Spleen (tissue), 11 donors: ENCODE measurements around the gene SMTN. TPM values are rescaled to one million over a fixed set of nuclear protein-coding genes. Genes with fewer than 3 reads are reported as not detected.

ENCODE experiments used
- DNase-seq: peaks from one replicate; pipeline ENCODE4 v3.0.0-alpha.2; 2020
- H3K27ac ChIP-seq, 8 donors: fragments of 200-600 bp; sonication (generic) in 7 of 8; 1 replicate in 4 of 8; 2 replicates in 4 of 8; pipeline versions ENCODE4 v1.5.0 to v1.8.0; 2016 to 2021; ENCODE audit warnings: inconsistent platforms in 4 of 8, mild to moderate bottlenecking in 4 of 8, moderate library complexity in 1 of 8
- H3K27me3 ChIP-seq, 7 donors: fragments of 200-600 bp; sonication (generic) in 6 of 7; replicated peaks in 1 of 7; 1 replicate in 4 of 7; 2 replicates in 3 of 7; pipeline versions ENCODE4 v1.5.0 to v1.8.0; 2016 to 2021; ENCODE audit warnings: inconsistent platforms in 3 of 7, mild to moderate bottlenecking in 1 of 7
- H3K36me3 ChIP-seq, 6 donors: fragments of 200-600 bp; sonication (generic) in 5 of 6; 1 replicate in 4 of 6; 2 replicates in 2 of 6; pipeline versions ENCODE4 v1.5.0 to v1.8.0; 2016 to 2021; ENCODE audit warnings: inconsistent platforms in 2 of 6
- H3K4me1 ChIP-seq, 6 donors: fragments of 200-600 bp; sonication (generic) in 5 of 6; 1 replicate in 3 of 6; 2 replicates in 3 of 6; pipeline versions ENCODE4 v1.5.0 to v1.8.0; 2016 to 2021; ENCODE audit warnings: inconsistent platforms in 3 of 6
- H3K4me3 ChIP-seq, 8 donors: fragments of 200-600 bp; sonication (generic) in 7 of 8; 1 replicate in 4 of 8; 2 replicates in 4 of 8; pipeline versions ENCODE4 v1.5.0 to v1.8.0; 2016 to 2021; ENCODE audit warnings: inconsistent platforms in 4 of 8, mild to moderate bottlenecking in 4 of 8, moderate library complexity in 2 of 8
- H3K9me3 ChIP-seq, 8 donors: fragments of 200-600 bp; sonication (generic) in 7 of 8; 1 replicate in 4 of 8; 2 replicates in 4 of 8; pipeline versions ENCODE4 v1.5.0 to v1.8.0; 2016 to 2021; ENCODE audit warnings: inconsistent platforms in 4 of 8
- POLR2A ChIP-seq, 3 donors: fragments of 450-650 bp; IDR thresholded peaks; one replicate each; pipeline ENCODE4 v1.5.1; 2017; ENCODE audit warnings: antibody characterized with exemption in 3 of 3, mild to moderate bottlenecking in 1 of 3
- POLR2AphosphoS5 ChIP-seq, 3 donors: sonication (generic); formaldehyde crosslinking; IDR thresholded peaks; one replicate each; pipeline ENCODE4 v1.5.1; 2017; ENCODE audit warnings: antibody characterized with exemption in 3 of 3
- WGBS, 5 donors: extraction: QIAGEN DNeasy Blood & Tissue Kit in 3 of 5; methylation state at CpG; one replicate each; pipeline versions ENCODE4 v1.1.5 to v1.1.7; 2013 to 2018; 5-methylcytosine and 5-hydroxymethylcytosine counted together
- intact Hi-C: fragments of 100-400 bp; cut with DNase I; formaldehyde crosslinking; loops from one replicate; pipeline ENCODE4 v1.15.0; 2023; ENCODE audit warnings: low total_unique reads
- polyA plus RNA-seq, 3 donors: library from polyadenylated mRNA; stranded (reverse); fragments of 200-250 nt; gene quantifications; one replicate each; pipeline ENCODE4 v1.2.1, GENCODE V29; 2013
- total RNA-seq, 7 donors: library from RNA; depleted of rRNA in 3 of 7; stranded (reverse); fragments of >200 nt in 3 of 7; fragmentation: NEBNext Ultra II Directional in 4 of 7; extraction: Animal tissue kit (Norgen Biotek cat#: 25700) in 4 of 7; gene quantifications; one replicate each; pipeline versions ENCODE4 v1.1.0 to v1.2.1, GENCODE V29; 2016 to 2021
- TF ChIP-seq, protein P1 (sequence below), 11 experiments: fragments of 200-600 bp in 7 of 11; fragments of 450-650 bp in 4 of 11; sonication (generic) in 4 of 11; IDR thresholded peaks in 8 of 11; conservative IDR thresholded peaks in 3 of 11; 1 replicate in 7 of 11; 2 replicates in 4 of 11; pipeline versions ENCODE4 v1.4.0 to v1.8.0; 2016 to 2021; ENCODE audit warnings: antibody characterized with exemption in 11 of 11, inconsistent platforms in 4 of 11, mild to moderate bottlenecking in 1 of 11
- donor health status: healthy with polysubstance abuse.
- donor health status: DM: no; HTN: no; CAD: no; lungs with moderate emphysema.
- donor health status: DM: no; HTN: no; CAD: no.
- donor health status: Bipolar disorder and iron deficiency.
- donor health status: healthy.
- donor health status: DM: no; HTN: no; CAD: no.
- donor health status: DM: yes; HTN: yes; CAD: no.

Gene SMTN
- total and polyA plus RNA-seq, 10 donors = 21.2 to 230 (median 158) TPM

DNA sequence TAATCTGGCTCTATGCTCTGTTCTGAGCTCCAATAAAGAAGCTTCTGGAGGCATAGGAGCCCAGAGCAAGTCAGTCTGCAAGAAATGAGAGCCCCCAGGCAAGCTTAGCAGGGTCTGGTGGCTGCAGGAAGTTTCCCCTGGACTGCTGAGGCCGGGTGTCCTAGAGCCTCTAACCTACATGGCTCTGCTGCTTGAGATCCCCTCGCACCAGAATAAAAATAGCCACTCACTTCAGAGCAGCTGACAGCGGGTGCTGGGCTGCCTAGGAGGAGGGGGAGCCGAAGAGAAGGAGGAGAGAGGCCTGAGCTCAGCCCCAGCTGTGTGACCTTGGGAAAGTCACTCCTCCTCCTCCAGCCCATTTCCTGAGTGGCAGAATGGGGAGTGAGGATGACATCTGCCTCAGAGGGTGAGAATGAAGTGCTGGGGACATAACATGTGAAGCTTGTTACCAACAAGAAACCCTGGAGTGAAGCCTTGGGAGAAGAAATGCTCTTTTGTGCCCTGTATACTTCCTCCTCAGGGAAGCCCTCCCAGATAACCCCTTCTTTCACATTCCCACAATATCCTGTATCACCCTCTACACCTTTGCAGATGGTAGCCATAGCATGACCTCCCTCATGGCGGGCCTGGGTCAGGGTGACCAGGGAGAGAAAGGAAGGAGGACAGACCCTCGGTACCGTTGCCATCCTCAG lies 38.1 kb downstream of the SMTN start:
- no peak for TF ChIP-seq POLR2A (IDR thresholded peaks at IDR 0.05)
- no peak for TF ChIP-seq POLR2AphosphoS5 (IDR thresholded peaks at IDR 0.05)
- TF ChIP-seq, protein P1, sequence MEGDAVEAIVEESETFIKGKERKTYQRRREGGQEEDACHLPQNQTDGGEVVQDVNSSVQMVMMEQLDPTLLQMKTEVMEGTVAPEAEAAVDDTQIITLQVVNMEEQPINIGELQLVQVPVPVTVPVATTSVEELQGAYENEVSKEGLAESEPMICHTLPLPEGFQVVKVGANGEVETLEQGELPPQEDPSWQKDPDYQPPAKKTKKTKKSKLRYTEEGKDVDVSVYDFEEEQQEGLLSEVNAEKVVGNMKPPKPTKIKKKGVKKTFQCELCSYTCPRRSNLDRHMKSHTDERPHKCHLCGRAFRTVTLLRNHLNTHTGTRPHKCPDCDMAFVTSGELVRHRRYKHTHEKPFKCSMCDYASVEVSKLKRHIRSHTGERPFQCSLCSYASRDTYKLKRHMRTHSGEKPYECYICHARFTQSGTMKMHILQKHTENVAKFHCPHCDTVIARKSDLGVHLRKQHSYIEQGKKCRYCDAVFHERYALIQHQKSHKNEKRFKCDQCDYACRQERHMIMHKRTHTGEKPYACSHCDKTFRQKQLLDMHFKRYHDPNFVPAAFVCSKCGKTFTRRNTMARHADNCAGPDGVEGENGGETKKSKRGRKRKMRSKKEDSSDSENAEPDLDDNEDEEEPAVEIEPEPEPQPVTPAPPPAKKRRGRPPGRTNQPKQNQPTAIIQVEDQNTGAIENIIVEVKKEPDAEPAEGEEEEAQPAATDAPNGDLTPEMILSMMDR (IDR thresholded peaks at IDR 0.05 in 8 of 11, conservative IDR thresholded peaks at IDR 0.05 in 3 of 11) = no peak

DNA sequence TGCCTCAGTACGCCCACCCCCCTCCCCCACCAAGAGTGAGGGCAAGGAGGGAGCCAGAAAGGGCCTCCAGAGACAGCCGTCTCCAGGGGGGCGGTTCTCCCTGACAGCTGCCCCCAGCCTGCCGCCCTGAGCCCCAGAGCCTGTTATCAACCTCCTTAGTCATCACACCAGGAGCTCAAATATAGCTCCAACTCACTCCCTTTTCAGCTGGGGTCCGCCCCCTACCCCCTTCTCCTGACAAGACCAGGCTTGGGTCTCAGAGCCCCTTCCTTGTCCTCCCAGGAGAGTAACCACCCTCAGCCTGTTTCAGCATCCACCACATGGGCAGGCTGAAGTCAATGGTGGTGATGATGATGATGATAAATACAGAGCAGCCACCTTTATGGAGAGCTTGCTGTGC lies 39.1 kb downstream of the SMTN start:
- intact Hi-C loops = no loop called here
- no peak overlapping the region for H3K4me3 ChIP-seq
- H3K27me3 ChIP-seq = no peaks in the 10 kb centered on the region
- WGBS, 5 donors = 76 to 92% (median 82%) methylated on average over 2 to 5 of the region's 5 CpGs
- no peak overlapping the region for H3K27ac ChIP-seq
- peak; percentile 49 for DNase-seq
- H3K36me3 ChIP-seq = no peaks in the 10 kb centered on the region
- H3K4me1 ChIP-seq = peaks cover 0 to 15% (median 0%) of the 10 kb centered on the region in 6 donors
- TF ChIP-seq, protein P1 (IDR thresholded peaks at IDR 0.05 in 8 of 11, conservative IDR thresholded peaks at IDR 0.05 in 3 of 11) = no peak
- TF ChIP-seq POLR2A (IDR thresholded peaks at IDR 0.05) = no peak
- TF ChIP-seq POLR2AphosphoS5 (IDR thresholded peaks at IDR 0.05) = no peak
- no peaks in the 10 kb centered on the region for H3K9me3 ChIP-seq

More for the DNA sequence above, 38.1 kb downstream of the SMTN start:
- no peak overlapping the region for H3K4me3 ChIP-seq
- intact Hi-C loops = no loop called here
- DNase-seq = no peak
- 56 to 71% (median 59%) methylated on average over 7 of the region's 7 CpGs for WGBS, 5 donors
- no peaks in the 10 kb centered on the region for H3K27me3 ChIP-seq
- H3K4me1 ChIP-seq = peaks cover 0 to 15% (median 0%) of the 10 kb centered on the region in 6 donors
- H3K9me3 ChIP-seq = no peaks in the 10 kb centered on the region
- no peak overlapping the region for H3K27ac ChIP-seq
- H3K36me3 ChIP-seq = no peaks in the 10 kb centered on the region

DNA sequence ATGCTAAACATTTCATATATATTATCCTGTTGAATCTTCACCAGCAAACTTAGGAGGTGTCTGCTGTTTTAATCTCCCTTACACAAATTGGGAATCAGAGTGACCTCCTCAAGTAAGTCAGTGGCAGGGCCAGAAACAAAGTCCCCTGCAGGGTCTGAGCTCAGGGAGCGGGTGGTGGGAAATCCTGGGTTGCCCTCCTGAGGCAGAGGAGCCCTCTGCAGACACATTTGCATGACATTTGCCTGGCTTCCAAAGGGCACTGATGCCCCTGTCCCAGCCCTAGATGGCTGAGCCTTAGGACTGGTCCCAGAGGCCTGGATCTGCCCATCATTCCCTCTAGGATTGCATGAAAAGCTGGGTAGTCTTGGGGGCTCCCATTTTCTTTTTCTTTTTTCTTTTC lies 39.5 kb downstream of the SMTN start:
- no peak overlapping the region for H3K27ac ChIP-seq
- TF ChIP-seq, protein P1 (IDR thresholded peaks at IDR 0.05 in 8 of 11, conservative IDR thresholded peaks at IDR 0.05 in 3 of 11) = no peak
- no peak for TF ChIP-seq POLR2AphosphoS5 (IDR thresholded peaks at IDR 0.05)
- TF ChIP-seq POLR2A (IDR thresholded peaks at IDR 0.05) = no peak
- H3K4me3 ChIP-seq = no peak overlapping the region
- DNase-seq = peak; percentile 17
- WGBS, 5 donors = 87 to 100% (median 88%) methylated on average over 1 of the region's 1 CpG
- no peaks in the 10 kb centered on the region for H3K27me3 ChIP-seq
- H3K36me3 ChIP-seq = no peaks in the 10 kb centered on the region
- H3K9me3 ChIP-seq = no peaks in the 10 kb centered on the region
- H3K4me1 ChIP-seq = peaks cover 0 to 15% (median 0%) of the 10 kb centered on the region in 6 donors
- intact Hi-C loops = no loop called here

DNA sequence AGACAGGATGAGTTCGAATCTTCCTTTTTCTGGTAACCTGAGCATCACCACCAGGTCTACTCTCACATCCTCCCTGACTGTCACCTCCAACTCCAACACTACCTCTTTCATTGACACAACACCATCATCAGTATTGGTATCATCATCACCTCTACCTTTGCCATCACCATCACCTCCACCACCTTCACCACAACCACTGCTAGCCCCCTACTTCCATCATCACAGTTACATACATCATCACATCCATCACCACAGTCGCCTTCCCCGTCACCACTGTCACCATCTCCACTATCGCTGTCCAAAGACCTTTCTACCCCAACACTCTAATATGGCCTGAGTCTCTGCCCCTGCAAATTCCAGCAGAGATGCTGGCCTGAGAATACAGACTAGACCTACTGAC lies 40.3 kb downstream of the SMTN start:
- no peaks in the 10 kb centered on the region for H3K9me3 ChIP-seq
- 93 to 98% (median 94%) methylated on average over 4 of the region's 4 CpGs for WGBS, 5 donors
- no peak overlapping the region for H3K4me3 ChIP-seq
- no peaks in the 10 kb centered on the region for H3K27me3 ChIP-seq
- peaks cover 0 to 15% (median 0%) of the 10 kb centered on the region in 6 donors for H3K4me1 ChIP-seq
- TF ChIP-seq POLR2AphosphoS5 (IDR thresholded peaks at IDR 0.05) (no peak), POLR2A (IDR thresholded peaks at IDR 0.05) (no peak)
- TF ChIP-seq, protein P1 (IDR thresholded peaks at IDR 0.05 in 8 of 11, conservative IDR thresholded peaks at IDR 0.05 in 3 of 11) = no peak
- intact Hi-C loops = no loop called here
- DNase-seq = peak; percentile 17
- H3K27ac ChIP-seq = no peak overlapping the region
- H3K36me3 ChIP-seq = no peaks in the 10 kb centered on the region
